H54 (cell line): ENCODE data around the gene NR1H3.

Experiments used
- DNase-seq: peaks from one replicate; pipeline ENCODE4 v3.0.0; 2011; ENCODE audit warnings: low spot score, mixed read lengths; ENCODE audit not compliant: insufficient read length
- FAIRE-seq: peaks from 3 replicates; lab custom pipeline; 2011; peaks lifted over from hg19 to GRCh38; lab: Jason Lieb, UNC
- POLR2A ChIP-seq: IDR thresholded peaks from 2 replicates; pipeline ENCODE4 v1.6.1; 2011; ENCODE audit warnings: low read depth, mild to moderate bottlenecking, low read length

NR1H3 gene

DNA sequence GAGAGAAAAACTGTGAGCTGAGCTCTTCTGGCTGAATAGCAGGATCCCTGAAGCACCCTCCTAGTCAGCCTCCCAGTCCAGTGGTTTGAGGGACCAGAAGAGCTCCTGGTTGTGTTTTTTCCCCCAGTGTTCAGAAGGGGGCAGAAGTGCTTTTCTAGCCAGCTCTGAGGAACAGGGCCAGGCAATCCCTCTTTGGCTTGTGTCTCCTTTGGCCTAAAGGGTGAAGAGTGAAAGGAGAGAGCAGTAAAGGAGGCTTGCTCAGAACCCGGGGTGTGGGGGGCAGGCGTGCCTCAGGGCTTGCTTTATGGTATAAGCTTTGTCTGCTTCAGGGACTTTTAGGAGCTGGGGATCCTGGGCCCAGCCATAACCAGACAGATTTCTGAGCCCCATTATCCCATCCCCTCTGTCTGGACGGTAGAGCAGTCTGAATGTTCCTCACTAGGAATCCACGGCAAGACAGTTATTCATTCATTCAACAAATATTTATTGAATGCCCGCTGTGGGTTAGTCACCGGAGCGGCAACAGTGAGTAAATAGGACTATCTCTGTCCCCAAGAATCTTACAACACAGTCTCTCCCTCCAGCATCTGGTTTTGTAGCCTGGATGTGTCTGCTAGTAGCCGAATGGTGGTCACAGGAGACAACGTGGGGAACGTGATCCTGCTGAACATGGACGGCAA is 23.7 kb upstream of the NR1H3 start:
- TF ChIP-seq POLR2A: no peak
- DNase-seq (peak; percentile 61), FAIRE-seq (no peak)

DNA sequence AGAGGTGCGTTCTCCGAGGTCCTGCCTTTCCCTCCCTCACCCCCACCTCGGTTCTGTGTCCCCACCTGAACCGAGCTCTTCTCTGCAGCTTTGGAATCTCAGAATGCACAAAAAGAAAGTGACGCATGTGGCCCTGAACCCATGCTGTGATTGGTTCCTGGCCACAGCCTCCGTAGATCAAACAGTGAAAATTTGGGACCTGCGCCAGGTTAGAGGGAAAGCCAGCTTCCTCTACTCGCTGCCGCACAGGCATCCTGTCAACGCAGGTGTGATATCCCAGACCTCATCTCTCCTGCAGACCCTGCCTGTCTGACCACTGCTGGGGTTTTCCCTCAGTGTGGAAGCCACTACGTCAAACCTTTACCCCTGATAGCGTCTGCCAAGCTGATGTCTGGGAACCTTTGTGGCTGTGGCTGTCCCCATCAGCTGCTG is 23.1 kb upstream of the NR1H3 start:
- FAIRE-seq (no peak), DNase-seq (no peak)
- TF ChIP-seq POLR2A: 0 out of 2 replicates have a peak, but pooled peaks have one; percentile 7

DNA sequence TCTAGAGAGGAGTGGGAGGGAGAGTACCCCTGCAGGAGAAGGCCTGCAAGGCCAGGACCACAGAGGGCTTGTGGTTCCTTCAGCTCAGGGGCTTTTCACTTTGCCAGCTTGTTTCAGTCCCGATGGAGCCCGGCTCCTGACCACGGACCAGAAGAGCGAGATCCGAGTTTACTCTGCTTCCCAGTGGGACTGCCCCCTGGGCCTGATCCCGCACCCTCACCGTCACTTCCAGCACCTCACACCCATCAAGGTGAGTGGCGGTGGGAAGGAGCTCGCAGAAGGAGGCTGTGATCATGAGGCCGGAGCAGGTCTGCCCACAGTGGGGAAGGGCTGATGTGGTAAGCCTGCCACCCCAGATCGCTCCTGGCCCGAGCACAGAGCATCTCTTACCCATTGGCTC is 22.6 kb upstream of the NR1H3 start:
- DNase-seq (no peak), FAIRE-seq (no peak)
- no peak for TF ChIP-seq POLR2A

DNA sequence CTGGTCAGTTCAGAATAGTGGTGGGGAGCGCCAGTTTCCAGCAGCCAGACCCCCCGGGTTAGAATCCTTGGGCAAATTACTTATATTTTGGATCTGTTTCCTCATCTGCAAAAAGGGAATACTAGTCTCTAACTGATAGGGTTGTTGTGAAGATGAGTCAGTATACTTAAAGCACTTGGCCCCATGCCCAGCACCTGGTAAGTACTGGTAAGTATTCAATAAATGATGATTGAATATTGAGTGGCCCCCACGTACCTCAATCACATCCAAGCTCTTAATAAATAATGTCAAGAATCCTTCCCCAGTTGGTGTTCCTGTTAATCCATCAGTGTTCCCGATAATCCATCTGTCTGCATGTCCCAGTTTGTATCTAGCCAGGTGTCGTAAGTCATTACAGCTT is 21.3 kb upstream of the NR1H3 start:
- no peak for DNase-seq
- no peak for TF ChIP-seq POLR2A
- no peak for FAIRE-seq

DNA sequence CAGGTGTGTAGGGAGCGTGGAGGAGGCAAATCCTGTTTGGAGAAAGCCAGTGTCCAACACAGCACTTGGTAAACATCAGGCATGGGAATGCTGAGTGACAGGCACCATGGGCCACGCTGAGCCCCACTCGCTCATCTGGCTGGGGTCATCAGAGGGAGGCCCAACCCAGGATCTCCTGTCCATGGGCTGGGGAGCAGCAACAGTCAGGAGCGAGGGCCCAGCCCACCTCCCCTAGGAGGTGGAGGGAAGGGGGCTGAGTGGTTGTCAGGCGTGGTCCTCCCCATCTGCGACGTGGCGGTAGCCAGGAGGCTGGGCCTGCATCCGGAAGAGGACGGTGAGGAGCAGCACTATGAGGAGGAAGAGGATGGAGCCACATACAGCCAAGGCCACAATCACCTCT is 17.9 kb upstream of the NR1H3 start:
- TF ChIP-seq POLR2A: no peak
- no peak for FAIRE-seq
- DNase-seq: no peak

DNA sequence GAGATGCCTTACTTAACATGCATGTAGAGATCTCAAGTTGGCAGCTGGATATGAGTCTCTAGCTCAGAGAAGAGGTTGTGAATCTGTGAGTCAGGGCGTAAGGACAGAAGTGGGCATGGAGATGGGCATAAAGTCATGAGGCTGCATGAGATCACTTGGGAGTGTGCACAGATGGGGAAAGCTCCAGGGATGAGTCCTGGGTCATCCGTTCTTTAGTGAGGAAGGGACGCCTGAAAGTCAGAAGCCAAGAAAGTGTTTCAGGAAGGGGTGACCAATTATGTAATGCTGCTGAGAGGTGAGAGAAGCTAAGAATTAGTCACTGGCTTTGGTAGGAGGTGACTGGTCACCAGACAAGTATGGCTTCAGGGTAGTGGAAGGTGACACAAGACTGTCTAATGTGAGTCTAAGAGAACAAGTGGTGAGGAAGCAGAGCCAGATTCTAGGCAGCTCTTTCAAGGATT is 15.9 kb upstream of the NR1H3 start:
- DNase-seq (no peak), FAIRE-seq (no peak)
- no peak for TF ChIP-seq POLR2A

DNA sequence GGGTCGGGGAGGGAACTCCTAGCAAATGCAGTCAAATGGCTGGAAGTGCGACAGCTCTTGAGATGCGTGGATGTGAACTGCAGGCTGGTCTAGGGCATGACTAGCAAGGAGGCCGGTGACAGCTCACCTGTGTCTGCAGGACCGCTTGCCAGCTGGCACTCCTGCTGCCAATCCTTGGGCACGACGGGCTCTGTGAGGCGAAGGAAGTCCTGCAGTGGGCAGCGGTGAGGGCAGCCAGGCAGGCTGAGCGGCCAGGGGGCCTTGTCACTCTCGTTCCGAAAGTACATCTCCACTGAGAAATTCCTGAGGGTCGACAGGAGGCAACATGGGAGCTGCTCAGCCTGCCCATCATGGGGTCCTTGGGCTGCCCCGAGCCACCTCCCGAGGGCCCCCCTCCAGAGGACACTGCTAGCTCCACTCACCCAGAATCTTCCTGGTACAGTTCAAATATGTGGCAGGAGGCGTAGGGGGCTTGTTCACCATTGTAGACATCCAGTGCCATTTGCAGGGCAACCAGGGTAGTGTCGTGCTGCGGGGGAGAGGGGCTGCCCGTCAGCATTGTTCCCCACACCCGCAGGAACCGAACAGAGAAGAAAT is 15.1 kb upstream of the NR1H3 start:
- DNase-seq: no peak
- no peak for FAIRE-seq
- TF ChIP-seq POLR2A: no peak

DNA sequence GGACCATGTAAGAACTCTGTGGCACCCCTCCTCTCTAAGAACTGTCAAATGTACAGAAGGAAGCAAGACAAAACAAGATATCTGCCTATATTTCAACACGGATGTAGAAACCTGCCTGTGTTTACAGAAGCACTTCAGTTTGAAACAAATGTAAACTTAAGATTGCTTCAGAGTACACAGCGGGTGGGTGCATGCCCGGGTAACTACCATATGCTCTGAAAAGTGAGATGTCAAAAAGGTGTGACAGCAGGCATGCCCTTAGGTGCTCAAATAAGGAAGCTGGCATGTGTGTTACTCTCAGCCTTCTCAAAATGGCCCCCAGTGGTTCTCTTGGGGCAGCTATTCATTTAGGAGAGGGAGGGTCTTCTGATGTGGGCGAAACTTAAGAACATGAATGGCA is 14.3 kb upstream of the NR1H3 start:
- DNase-seq (no peak), FAIRE-seq (no peak)
- no peak for TF ChIP-seq POLR2A

DNA sequence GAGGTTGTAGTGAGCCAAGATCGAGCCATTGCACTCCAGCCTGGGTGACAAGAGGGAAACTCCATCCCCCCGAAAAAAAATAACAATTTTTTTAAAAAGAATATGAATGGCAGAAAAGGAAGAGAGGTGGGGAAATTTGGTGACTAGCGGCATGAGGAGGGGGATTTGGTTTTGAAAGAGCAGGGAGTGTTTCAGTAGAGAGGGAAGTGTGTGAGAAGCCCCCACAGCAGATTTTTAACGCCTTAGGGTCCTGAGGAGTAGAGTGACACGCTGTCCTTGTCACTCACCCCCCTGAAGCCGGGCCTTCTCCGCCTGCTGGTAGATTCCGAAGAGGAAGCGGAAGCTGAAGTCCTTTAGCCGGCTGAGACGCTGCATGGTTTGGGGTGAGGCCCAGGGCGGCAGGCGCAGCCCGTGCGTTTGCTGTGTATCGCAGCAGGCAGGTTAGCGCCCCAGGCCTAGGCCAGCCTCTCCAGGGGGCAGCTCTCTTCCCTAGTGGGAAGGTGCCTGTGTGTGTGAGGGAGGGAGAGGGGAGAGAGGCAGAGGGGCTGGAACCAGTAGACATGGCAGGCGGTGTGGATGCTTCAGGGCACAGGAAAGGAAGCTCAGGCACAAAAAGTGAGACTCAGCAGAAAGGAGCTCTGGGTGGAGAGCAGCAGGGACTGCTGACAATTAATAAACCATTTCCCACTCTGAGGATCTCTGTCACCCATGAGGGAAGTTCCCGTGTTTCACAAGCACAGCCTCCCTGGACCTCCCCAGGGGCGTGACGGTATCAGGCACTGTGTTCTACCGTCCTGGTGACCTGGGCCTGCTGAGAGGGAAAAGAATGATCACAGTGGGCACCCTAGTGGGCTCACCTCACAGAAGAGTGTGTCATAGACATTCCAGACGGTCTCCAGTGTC is 13.1 kb upstream of the NR1H3 start:
- no peak for TF ChIP-seq POLR2A
- DNase-seq: no peak
- FAIRE-seq: no peak

DNA sequence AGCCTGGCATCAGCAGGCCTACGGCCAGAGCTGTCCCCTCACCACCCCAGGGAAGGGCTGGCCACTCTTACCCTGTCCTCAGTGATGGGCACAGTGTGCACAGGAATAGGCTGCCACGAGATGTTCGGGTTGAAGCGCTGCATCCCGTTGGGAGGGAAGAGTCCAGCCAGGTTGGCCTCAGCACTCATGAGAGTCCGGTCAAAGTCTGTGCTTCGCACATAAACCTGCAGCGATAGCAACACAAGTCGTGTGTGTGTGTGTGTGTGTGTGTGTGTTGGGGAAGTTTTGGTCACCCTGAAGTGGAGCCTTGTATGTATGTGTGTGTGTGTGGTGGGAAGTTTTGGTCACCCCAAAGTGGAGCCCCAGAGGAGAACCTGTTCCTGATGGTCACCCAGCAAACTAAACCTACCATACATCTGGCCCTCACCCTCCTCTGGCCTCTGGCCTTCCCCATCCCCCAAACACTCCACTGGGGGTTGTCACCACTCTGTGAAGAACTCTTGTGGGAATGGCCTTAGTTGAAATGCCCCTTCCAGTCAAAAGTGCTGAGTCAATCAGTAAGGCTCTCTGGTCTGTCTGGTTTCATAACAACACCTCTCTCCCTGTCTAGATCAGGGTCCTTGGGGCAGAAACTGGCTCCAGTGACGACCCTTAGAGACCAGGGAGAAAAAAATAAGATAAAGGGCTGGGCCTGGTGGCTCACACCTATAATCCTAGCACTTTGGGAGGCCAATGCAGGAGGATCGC is 12.0 kb upstream of the NR1H3 start:
- no peak for DNase-seq
- no peak for FAIRE-seq

DNA sequence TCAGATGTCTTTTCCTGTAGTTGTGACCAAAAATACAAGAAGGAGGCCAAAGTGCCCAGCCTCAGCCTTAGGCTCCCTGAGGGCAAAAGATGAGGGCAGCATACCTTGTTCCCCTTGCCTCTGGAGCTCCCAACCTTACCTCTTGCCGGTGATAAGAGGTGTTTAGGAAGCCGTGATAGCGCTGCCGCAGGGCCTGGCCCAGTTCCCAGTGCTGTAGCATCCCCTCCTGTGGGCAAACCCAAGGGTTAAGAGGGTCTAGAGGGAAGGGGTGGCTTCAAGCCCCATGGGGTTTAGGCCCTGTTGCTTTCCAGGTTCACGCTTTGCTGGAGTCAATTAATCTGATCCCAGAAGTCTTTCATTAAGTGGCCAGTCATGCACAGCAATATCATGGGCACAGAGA is 10.3 kb upstream of the NR1H3 start:
- FAIRE-seq: no peak
- TF ChIP-seq POLR2A: no peak
- DNase-seq: no peak

More for the DNA sequence above, 12.0 kb upstream of the NR1H3 start:
- TF ChIP-seq POLR2A: no peak

DNA sequence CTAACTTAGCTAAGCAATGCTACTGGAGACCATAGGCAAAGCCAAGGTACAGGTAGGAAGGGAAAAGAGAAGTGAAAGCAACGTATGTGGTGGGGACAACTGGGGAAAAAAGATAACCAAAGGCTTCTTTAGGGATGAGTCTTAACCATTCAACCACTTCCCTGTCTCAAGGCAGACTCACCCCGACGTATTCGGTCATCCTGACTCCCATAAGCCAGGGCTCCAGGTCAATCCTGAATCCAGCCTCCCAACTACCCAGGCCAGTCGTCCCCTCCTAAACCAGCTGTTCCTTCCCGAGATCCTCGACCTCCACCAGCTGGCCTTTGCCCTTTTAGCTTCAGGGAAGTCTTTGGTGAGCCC is 9.5 kb upstream of the NR1H3 start:
- DNase-seq: no peak
- no peak for FAIRE-seq
- TF ChIP-seq POLR2A: no peak

DNA sequence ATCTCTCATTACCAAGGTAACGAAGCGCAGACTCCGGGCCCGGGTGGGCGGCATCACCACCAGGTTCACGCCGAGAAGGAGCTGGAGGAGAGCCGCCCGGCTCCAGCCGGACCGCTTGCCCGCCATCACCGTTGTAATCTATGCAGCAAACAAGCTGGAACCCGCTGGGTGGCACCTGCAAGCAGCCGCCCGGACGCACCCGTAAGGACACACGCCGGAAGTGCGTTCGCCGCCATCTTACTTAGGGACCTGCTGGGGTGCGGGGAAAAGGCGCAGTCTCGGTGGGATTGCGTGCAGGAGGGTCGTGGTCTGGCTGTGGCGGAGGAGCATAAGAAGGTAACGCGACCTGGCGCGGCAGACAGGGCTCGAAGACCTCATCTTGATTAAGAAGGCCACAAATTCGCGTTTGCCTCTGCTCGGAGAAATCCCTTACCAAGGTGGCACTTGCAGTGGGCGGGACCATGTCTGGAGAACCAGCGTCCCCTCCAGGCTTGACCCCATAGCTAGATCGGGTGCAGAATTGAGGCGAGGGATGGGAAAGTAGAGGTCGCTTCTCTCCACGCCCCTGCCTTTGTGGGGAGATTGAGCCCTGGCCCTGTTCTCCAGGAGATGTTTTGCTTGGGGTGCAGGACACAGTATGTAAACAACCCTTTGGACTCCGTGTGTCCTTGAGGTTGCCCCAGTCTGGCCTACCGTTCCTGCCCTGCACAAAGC is 9.0 kb upstream of the NR1H3 start, which contains the start of gene ACP2:
TSS of gene ACP2 (minus strand) at position 151 of the 714 bp plus-strand sequence. CDS start at position 126, 25 bp downstream.
- DNase-seq: peak; percentile 78
- TF ChIP-seq POLR2A: peak; percentile 82
- FAIRE-seq: no peak
